Prostate gland (tissue), 2 donors: ENCODE data around the gene KIAA0753.

Source experiments
- CTCF ChIP-seq, 4 experiments: fragments of 200-600 bp in 2 of 4; fragments of 450-650 bp in 2 of 4; sonication (generic) in 2 of 4; IDR thresholded peaks; 1 replicate in 3 of 4; 2 replicates in 1 of 4; pipeline ENCODE4 v1.5.1; 2016 to 2019; ENCODE audit warnings: antibody characterized with exemption in 4 of 4, mild to moderate bottlenecking in 2 of 4, moderate library complexity in 2 of 4
- POLR2A ChIP-seq: fragments of 450-650 bp; IDR thresholded peaks from one replicate; pipeline ENCODE4 v1.6.1; 2016; ENCODE audit warnings: antibody characterized with exemption, mild to moderate bottlenecking
- POLR2AphosphoS5 ChIP-seq: sonication (generic); formaldehyde crosslinking; IDR thresholded peaks from one replicate; pipeline ENCODE4 v1.6.1; 2017; ENCODE audit warnings: antibody characterized with exemption

- TF ChIP-seq CTCF (IDR thresholded peaks at IDR 0.05) (no peak), POLR2A (peak; percentile 42), POLR2AphosphoS5 (peak; percentile 30)
Observed at GRCh38 chr17:6555331-6556120, 85.0 kb downstream of the KIAA0753 start.
